ENCODE data around the gene INVS. TPM values are rescaled to one million over a fixed set of nuclear protein-coding genes. Genes with fewer than 3 reads are reported as not detected.

Gene INVS
- total RNA-seq, 2 experiments from 2014 or later, result 18.0 to 20.4 TPM

DNA sequence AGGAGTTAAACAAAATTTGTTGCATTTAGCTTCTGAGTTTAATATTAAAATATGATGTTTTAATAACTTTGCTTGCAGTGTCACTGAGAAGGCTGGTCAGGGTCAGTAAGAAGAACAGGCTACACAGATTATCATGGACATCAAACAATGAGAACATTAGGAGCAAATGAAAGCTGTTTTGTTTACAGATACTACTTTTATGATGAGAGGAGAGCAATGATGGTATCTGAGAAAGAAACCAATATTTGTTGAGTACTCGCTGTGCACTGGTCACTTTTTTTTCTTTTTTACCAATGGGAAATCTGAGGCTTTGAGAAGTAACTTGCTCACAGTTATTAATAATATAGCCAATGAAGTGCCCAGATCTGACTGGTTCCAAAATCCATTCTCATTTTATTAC lies 109.6 kb downstream of the INVS start:
- Mint-ChIP-seq H3K27me3 (no peaks in the 10 kb centered on the region), H3K4me3 (no peak overlapping the region), H3K27ac (no peak overlapping the region), H3K4me1 (ENCODE audit: low read depth) (peaks cover 5% of the 10 kb centered on the region), H3K36me3 (ENCODE audit: low read depth) (peaks cover 2% of the 10 kb centered on the region), H3K9me3 (no peaks in the 10 kb centered on the region)
- TF ChIP-seq, protein P1, sequence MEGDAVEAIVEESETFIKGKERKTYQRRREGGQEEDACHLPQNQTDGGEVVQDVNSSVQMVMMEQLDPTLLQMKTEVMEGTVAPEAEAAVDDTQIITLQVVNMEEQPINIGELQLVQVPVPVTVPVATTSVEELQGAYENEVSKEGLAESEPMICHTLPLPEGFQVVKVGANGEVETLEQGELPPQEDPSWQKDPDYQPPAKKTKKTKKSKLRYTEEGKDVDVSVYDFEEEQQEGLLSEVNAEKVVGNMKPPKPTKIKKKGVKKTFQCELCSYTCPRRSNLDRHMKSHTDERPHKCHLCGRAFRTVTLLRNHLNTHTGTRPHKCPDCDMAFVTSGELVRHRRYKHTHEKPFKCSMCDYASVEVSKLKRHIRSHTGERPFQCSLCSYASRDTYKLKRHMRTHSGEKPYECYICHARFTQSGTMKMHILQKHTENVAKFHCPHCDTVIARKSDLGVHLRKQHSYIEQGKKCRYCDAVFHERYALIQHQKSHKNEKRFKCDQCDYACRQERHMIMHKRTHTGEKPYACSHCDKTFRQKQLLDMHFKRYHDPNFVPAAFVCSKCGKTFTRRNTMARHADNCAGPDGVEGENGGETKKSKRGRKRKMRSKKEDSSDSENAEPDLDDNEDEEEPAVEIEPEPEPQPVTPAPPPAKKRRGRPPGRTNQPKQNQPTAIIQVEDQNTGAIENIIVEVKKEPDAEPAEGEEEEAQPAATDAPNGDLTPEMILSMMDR (IDR thresholded peaks at IDR 0.05), result no peak
- POLR2A ChIA-PET, result no interaction called here
- no peak for DNase-seq
- intact Hi-C loops (cut with micrococcal nuclease), result no loop called here
- no peak for ATAC-seq
- CTCF ChIA-PET, result no interaction called here

DNA sequence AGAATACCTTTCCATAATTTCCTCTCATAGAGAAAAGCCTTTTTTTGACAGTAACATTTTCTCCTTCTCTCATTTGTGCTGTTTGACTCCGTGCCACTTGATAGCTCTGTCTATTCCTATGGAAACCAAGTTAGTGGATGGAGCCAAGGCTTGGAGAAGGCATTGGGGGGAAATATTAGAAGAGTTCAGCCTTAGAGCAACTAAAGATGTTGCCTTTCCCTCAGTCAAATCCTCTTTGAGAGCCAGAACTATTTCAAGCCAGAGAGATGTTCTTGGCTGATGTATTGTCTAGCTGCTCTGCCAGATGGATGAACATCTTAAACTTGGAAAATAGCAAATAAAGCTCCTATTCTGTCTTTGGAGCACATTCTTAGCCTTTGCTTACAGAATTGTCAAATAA lies 112.4 kb downstream of the INVS start:
- Mint-ChIP-seq H3K9me3 (no peaks in the 10 kb centered on the region), H3K36me3 (ENCODE audit: low read depth) (peaks cover 2% of the 10 kb centered on the region), H3K27me3 (no peaks in the 10 kb centered on the region), H3K27ac (no peak overlapping the region), H3K4me1 (ENCODE audit: low read depth) (peaks cover 5% of the 10 kb centered on the region), H3K4me3 (no peak overlapping the region)
- CTCF ChIA-PET, result interaction anchor here (1.1 to 1.2 kb wide), 2 partner anchors 184 to 384 kb away, joined by 3 to 5 read pairs; no protein-coding TSS in a partner anchor
- POLR2A ChIA-PET, result no interaction called here
- DNase-seq (no peak), ATAC-seq (no peak)
- intact Hi-C loops (cut with micrococcal nuclease), result loop anchor here (10.0 kb wide), 1 partner anchor 117 kb away; the partner anchor contains the start of genes ERP44 and INVS
- TF ChIP-seq, protein P1 (IDR thresholded peaks at IDR 0.05), result no peak

DNA sequence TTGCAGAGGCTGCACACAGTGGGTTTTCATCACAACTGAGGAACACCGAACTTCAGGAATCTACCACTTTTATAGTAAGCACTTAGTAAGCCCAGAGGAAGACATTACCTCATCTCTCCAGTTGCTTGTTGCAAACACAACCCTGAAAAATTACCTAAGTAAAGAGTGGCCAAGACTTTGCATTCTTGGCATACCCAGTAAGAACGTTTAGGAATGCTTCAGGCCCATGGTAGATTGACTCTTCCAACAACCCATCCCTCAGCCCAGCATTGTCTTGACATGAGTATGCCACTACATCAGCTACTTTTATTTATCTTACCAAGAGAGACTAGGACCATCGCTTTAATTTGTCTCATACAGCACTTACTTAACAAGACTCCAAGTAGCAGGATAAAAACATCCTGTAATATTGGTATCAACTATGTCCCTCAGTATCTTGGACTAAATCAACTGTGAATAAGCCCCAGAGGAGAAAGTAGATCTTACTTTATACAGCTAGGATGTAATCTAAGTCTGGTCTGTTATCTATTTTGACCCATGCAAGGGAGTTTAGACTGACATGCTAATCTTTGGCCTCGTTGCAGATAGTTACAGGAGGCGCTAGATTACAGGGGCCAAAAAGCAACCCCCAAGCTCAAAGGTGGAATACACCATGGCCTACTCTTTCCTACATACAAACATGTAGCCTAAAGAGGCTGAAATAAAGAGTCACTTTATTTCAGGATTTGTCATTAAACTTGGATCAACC lies 114.9 kb downstream of the INVS start:
- H3K4me1 Mint-ChIP-seq (ENCODE audit: low read depth), result peaks cover 5% of the 10 kb centered on the region
- H3K27me3 Mint-ChIP-seq, result no peaks in the 10 kb centered on the region
- no peak for DNase-seq
- no peaks in the 10 kb centered on the region for H3K9me3 Mint-ChIP-seq
- CTCF ChIA-PET, result interaction anchor here (1.8 to 7.7 kb wide), 2 partner anchors 114 to 186 kb away, joined by 4 to 49 read pairs; no protein-coding TSS in a partner anchor
- ATAC-seq, result no peak
- intact Hi-C loops (cut with micrococcal nuclease), result loop anchor here (10.0 kb wide), 1 partner anchor 119 kb away; the partner anchor contains the start of genes ERP44 and INVS
- TF ChIP-seq, protein P1 (IDR thresholded peaks at IDR 0.05), result no peak
- POLR2A ChIA-PET, result interaction anchor here (0.7 kb wide), 1 partner anchor 166 kb away, joined by 3 read pairs; no protein-coding TSS in a partner anchor
- peaks cover 2% of the 10 kb centered on the region for H3K36me3 Mint-ChIP-seq (ENCODE audit: low read depth)
- no peak overlapping the region for H3K27ac Mint-ChIP-seq
- no peak overlapping the region for H3K4me3 Mint-ChIP-seq

DNA sequence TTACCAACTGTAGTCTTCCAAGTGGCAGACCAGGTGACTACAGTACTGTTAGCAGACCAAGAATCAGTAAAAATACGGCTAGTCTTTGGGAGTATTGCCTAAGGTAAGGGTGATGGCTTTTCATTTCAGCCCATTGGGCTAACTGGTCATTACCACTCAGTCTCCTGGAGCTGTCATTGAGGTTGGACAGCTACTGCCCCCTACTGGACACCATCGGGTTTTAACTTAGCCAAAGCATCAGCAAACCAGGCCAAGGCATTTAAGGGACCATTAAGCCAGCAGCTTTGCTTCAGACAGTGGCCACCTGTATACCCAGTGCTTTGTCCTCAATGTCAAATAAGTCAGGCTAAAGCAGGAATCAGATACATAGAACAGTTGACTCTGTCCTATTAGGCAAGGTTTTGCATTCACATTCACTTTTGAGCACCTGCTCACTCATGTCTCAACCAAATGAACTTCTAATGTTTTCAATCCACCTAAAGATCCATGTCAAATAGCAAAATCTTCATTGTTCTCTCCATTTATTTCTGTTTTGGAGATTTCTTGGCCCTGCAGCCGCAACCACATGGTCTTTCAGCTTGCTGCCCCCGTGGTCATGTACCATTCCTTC lies 117.2 kb downstream of the INVS start:
- peak; percentile 81 for DNase-seq
- peak; percentile 80 for ATAC-seq
- TF ChIP-seq, protein P1 (IDR thresholded peaks at IDR 0.05), result peak; percentile 72

More for the DNA sequence above, 117.2 kb downstream of the INVS start:
- Mint-ChIP-seq H3K4me1 (ENCODE audit: low read depth) (peaks cover 3% of the 10 kb centered on the region), H3K9me3 (no peaks in the 10 kb centered on the region), H3K27ac (no peak overlapping the region), H3K27me3 (no peaks in the 10 kb centered on the region), H3K4me3 (no peak overlapping the region), H3K36me3 (ENCODE audit: low read depth) (no peaks in the 10 kb centered on the region)
- intact Hi-C loops (cut with micrococcal nuclease), result loop anchor here (1.0 to 10.0 kb wide), 2 partner anchors 121 to 188 kb away; partner anchors contain the start of genes ERP44 and INVS
- POLR2A ChIA-PET, result no interaction called here
- CTCF ChIA-PET, result interaction anchor here (0.6 to 7.7 kb wide), 16 partner anchors 9 to 309 kb away, joined by 3 to 49 read pairs (median 3); no protein-coding TSS in a partner anchor

All from activated CD8-positive, alpha-beta T cell treated with anti-CD3 and anti-CD28 coated beads for 36 hours (primary cell).